GM23248 (cell line): ENCODE results near the gene RPL37. TPM values are rescaled to one million over a fixed set of nuclear protein-coding genes. Genes with fewer than 3 reads are reported as not detected.
"Not testable (repeated sequence)": the region's sequence is repeated elsewhere in the genome, so short reads cannot be mapped to it uniquely, and the experiment has no call there.

Experiments
- DNase-seq: peaks from one replicate; pipeline ENCODE4 v3.0.0-alpha.2; 2015
- H2AFZ ChIP-seq: fragments of 200-600 bp; sonication (generic); 2 replicates; pipeline ENCODE4 v1.6.1; 2016; ENCODE audit warnings: antibody characterized with exemption
- H3F3A ChIP-seq: fragments of 200-600 bp; sonication (generic); 2 replicates; pipeline ENCODE4 v1.6.1; 2016; ENCODE audit warnings: mild to moderate bottlenecking, antibody characterized with exemption, mixed run types; ENCODE audit not compliant: insufficient read depth
- H3K27ac ChIP-seq: fragments of 200-600 bp; sonication (generic); 2 replicates; pipeline ENCODE4 v1.5.1; 2016; ENCODE audit warnings: mild to moderate bottlenecking
- H3K27me3 ChIP-seq: fragments of 200-600 bp; sonication (generic); replicated peaks from 2 replicates; pipeline ENCODE4 v1.6.1; 2016; ENCODE audit warnings: mild to moderate bottlenecking; ENCODE audit not compliant: insufficient read depth
- H3K36me3 ChIP-seq: fragments of 200-600 bp; sonication (generic); 2 replicates; pipeline ENCODE4 v1.6.1; 2016; ENCODE audit warnings: low read depth, mild to moderate bottlenecking
- H3K4me1 ChIP-seq: fragments of 200-600 bp; sonication (generic); 2 replicates; pipeline ENCODE4 v1.6.1; 2016; ENCODE audit warnings: mild to moderate bottlenecking; ENCODE audit not compliant: insufficient read depth
- H3K4me2 ChIP-seq: fragments of 200-600 bp; sonication (generic); one replicate; pipeline ENCODE4 v1.6.1; 2016; ENCODE audit warnings: mild to moderate bottlenecking; ENCODE audit not compliant: unreplicated experiment
- H3K4me3 ChIP-seq: fragments of 200-600 bp; sonication (generic); 2 replicates; pipeline ENCODE4 v1.5.1; 2016; ENCODE audit warnings: mild to moderate bottlenecking
- H3K79me2 ChIP-seq: fragments of 200-600 bp; sonication (generic); 2 replicates; pipeline ENCODE4 v1.6.1; 2016; ENCODE audit warnings: mild to moderate bottlenecking; ENCODE audit not compliant: insufficient read depth
- H3K9ac ChIP-seq: fragments of 200-600 bp; sonication (generic); 2 replicates; pipeline ENCODE4 v1.6.1; 2016; ENCODE audit warnings: mild to moderate bottlenecking
- H3K9me2 ChIP-seq: fragments of 200-600 bp; sonication (generic); 2 replicates; pipeline ENCODE4 v1.6.1; 2016; ENCODE audit warnings: mixed run types, mild to moderate bottlenecking, moderate library complexity; ENCODE audit not compliant: insufficient read depth
- H3K9me3 ChIP-seq: fragments of 200-600 bp; sonication (generic); one replicate; pipeline ENCODE4 v1.6.1; 2017; ENCODE audit warnings: low read depth
- H4K20me1 ChIP-seq: fragments of 200-600 bp; sonication (generic); 2 replicates; pipeline ENCODE4 v1.6.0; 2016; ENCODE audit not compliant: insufficient read depth
- EZH2 ChIP-seq: fragments of 200-600 bp; sonication (generic); IDR thresholded peaks from 2 replicates; pipeline ENCODE4 v1.6.1; 2018; ENCODE audit warnings: antibody characterized with exemption, mild to moderate bottlenecking; ENCODE audit not compliant: insufficient read depth, poor library complexity, severe bottlenecking
- EZH2phosphoT487 ChIP-seq: fragments of 200-600 bp; sonication (generic); IDR thresholded peaks from 2 replicates; pipeline ENCODE4 v1.6.1; 2018; ENCODE audit warnings: antibody characterized with exemption, moderate library complexity, mild to moderate bottlenecking, low read depth; ENCODE audit not compliant: insufficient read depth
- WGBS, 2 experiments: methylation state at CpG; one replicate each; pipeline ENCODE4 v1.1.6; 2015 to 2017; ENCODE audit warnings: low lambda C conversion rate in 2 of 2, low coverage in 1 of 2; ENCODE audit errors: missing lambda C conversion rate in 2 of 2; 5-methylcytosine and 5-hydroxymethylcytosine counted together
- in situ Hi-C: fragments of 300-500 bp; cut with MboI; formaldehyde crosslinking; loops from 2 replicates; pipeline ENCODE4 v1.15.0; 2020
- polyA plus RNA-seq: library from polyadenylated mRNA; unstranded; fragments of >200 nt; fragmentation: Nextera tagmentation; extraction: Ambion mirVana; gene quantifications from 2 replicates; pipeline ENCODE4 v1.2.1, GENCODE V29; 2016
- total RNA-seq: library from RNA; depleted of rRNA; stranded (reverse); fragments of >200 nt; shearing (Covaris generic); gene quantifications from 2 replicates; pipeline ENCODE4 v1.2.3, GENCODE V29; 2014

Gene RPL37
- total and polyA plus RNA-seq, 2 experiments from 2014 or later: 33.8 to 731 TPM

- Histone ChIP-seq H4K20me1 (peaks cover 15% of the 10 kb centered on the region), H3K4me2 (peak overlapping the region; percentile 58), H3K4me1 (peaks cover 32% of the 10 kb centered on the region), H3K27ac (peak overlapping the region; percentile 61), H3K9me2 (no peaks in the 10 kb centered on the region), H3F3A (peaks cover 30% of the 10 kb centered on the region), H2AFZ (no peak overlapping the region), H3K4me3 (peak overlapping the region; percentile 39), H3K9me3 (no peaks in the 10 kb centered on the region), H3K79me2 (peaks cover 97% of the 10 kb centered on the region), H3K36me3 (peaks cover 9% of the 10 kb centered on the region; the same call in 1 of the 2 replicates), H3K9ac (0 out of 2 replicates have a peak overlapping the region, but pooled peaks have one; percentile 38), H3K27me3 (no peaks in the 10 kb centered on the region)
- in situ Hi-C loops: no loop called here
- peak; percentile 64 for DNase-seq
- TF ChIP-seq EZH2: no peak
- no peak for TF ChIP-seq EZH2phosphoT487
- WGBS, 2 experiments: 38 to 42% methylated on average over 3 of the region's 3 CpGs
Measured at GRCh38 chr5:40791715-40792139, 43.3 kb downstream of the RPL37 start.

GRCh38 chr5:40790947-40791593 lies 44.0 kb downstream of the RPL37 start:
- peak; percentile 68 for DNase-seq
- Histone ChIP-seq H3F3A (peaks cover 23% of the 10 kb centered on the region), H3K4me2 (peak overlapping the region; percentile 58), H3K9ac (peak overlapping the region; percentile 38), H3K27me3 (no peaks in the 10 kb centered on the region), H2AFZ (no peak overlapping the region), H4K20me1 (peaks cover 15% of the 10 kb centered on the region), H3K36me3 (peaks cover 9% of the 10 kb centered on the region; the same call in 1 of the 2 replicates), H3K9me2 (no peaks in the 10 kb centered on the region), H3K9me3 (no peaks in the 10 kb centered on the region), H3K79me2 (peaks cover 97% of the 10 kb centered on the region), H3K4me1 (peaks cover 25% of the 10 kb centered on the region), H3K27ac (peak overlapping the region; percentile 61), H3K4me3 (peak overlapping the region; percentile 39)
- 40 to 44% methylated on average over 3 of the region's 3 CpGs for WGBS, 2 experiments
- TF ChIP-seq EZH2 (no peak), EZH2phosphoT487 (no peak)
- in situ Hi-C loops: no loop called here

GRCh38 chr5:40788941-40789340 lies 46.1 kb downstream of the RPL37 start:
- in situ Hi-C loops, H3K4me3 ChIP-seq, H2AFZ ChIP-seq, H3K27ac ChIP-seq, H3K9ac ChIP-seq, H3K4me2 ChIP-seq, H3K36me3 ChIP-seq, H3K9me2 ChIP-seq, DNase-seq, H3K27me3 ChIP-seq, H3K9me3 ChIP-seq: not testable (repeated sequence)
- 95 to 98% methylated on average over 5 of the region's 5 CpGs for WGBS, 2 experiments
- peaks cover 22% of the 10 kb centered on the region for H4K20me1 ChIP-seq
- peaks cover 100% of the 10 kb centered on the region for H3K79me2 ChIP-seq
- peaks cover 16% of the 10 kb centered on the region; the same call in 1 of the 2 replicates for H3F3A ChIP-seq
- peaks cover 21% of the 10 kb centered on the region for H3K4me1 ChIP-seq

- H3K27ac ChIP-seq: no peak overlapping the region
- no peaks in the 10 kb centered on the region for H3K9me3 ChIP-seq
- H3K27me3 ChIP-seq: no peaks in the 10 kb centered on the region
- peaks cover 9% of the 10 kb centered on the region; the same call in 1 of the 2 replicates for H3K36me3 ChIP-seq
- H3K79me2 ChIP-seq: peaks cover 100% of the 10 kb centered on the region
- H2AFZ ChIP-seq: no peak overlapping the region
- WGBS, 2 experiments: 96 to 100% methylated on average over 1 of the region's 1 CpG
- TF ChIP-seq EZH2 (no peak), EZH2phosphoT487 (no peak)
- H3K4me3 ChIP-seq: no peak overlapping the region
- no peak overlapping the region for H3K4me2 ChIP-seq
- peaks cover 16% of the 10 kb centered on the region for H3K4me1 ChIP-seq
- peaks cover 16% of the 10 kb centered on the region; the same call in 1 of the 2 replicates for H3F3A ChIP-seq
- no peaks in the 10 kb centered on the region for H3K9me2 ChIP-seq
- DNase-seq: no peak
- in situ Hi-C loops: no loop called here
- H3K9ac ChIP-seq: no peak overlapping the region
- peaks cover 29% of the 10 kb centered on the region for H4K20me1 ChIP-seq
Measured at GRCh38 chr5:40787986-40788385, 47.0 kb downstream of the RPL37 start.

GRCh38 chr5:40786664-40787063 lies 48.4 kb downstream of the RPL37 start:
- 96 to 100% methylated on average over 3 of the region's 3 CpGs for WGBS, 2 experiments
- H3K9ac ChIP-seq, H3K4me3 ChIP-seq, H3K27me3 ChIP-seq, in situ Hi-C loops, H3K4me2 ChIP-seq, H3K9me3 ChIP-seq, H3K36me3 ChIP-seq, H3K9me2 ChIP-seq, H3K27ac ChIP-seq, DNase-seq, H2AFZ ChIP-seq: not testable (repeated sequence)
- peaks cover 34% of the 10 kb centered on the region; the same call in 1 of the 2 replicates for H4K20me1 ChIP-seq
- peaks cover 18% of the 10 kb centered on the region; the same call in 1 of the 2 replicates for H3F3A ChIP-seq
- peaks cover 100% of the 10 kb centered on the region for H3K79me2 ChIP-seq
- peaks cover 18% of the 10 kb centered on the region for H3K4me1 ChIP-seq
